GM12875 (cell line): ENCODE data around the gene UBAC2.

Experiments used
- H3K4me3 ChIP-seq: one replicate; pipeline ENCODE4 v1.5.1; 2011; ENCODE audit warnings: low read depth, low read length, control low read depth
- CTCF ChIP-seq: IDR thresholded peaks from 2 replicates; pipeline ENCODE4 v1.5.1; 2011; ENCODE audit warnings: low read depth, mild to moderate bottlenecking, control low read depth, inconsistent platforms, low read length, moderate library complexity, borderline replicate concordance; ENCODE audit not compliant: insufficient read depth

Gene UBAC2

GRCh38 chr13:99327126-99327525 is 126.5 kb downstream of the UBAC2 start:
- no peak for TF ChIP-seq CTCF
- no peak overlapping the region for H3K4me3 ChIP-seq

DNA sequence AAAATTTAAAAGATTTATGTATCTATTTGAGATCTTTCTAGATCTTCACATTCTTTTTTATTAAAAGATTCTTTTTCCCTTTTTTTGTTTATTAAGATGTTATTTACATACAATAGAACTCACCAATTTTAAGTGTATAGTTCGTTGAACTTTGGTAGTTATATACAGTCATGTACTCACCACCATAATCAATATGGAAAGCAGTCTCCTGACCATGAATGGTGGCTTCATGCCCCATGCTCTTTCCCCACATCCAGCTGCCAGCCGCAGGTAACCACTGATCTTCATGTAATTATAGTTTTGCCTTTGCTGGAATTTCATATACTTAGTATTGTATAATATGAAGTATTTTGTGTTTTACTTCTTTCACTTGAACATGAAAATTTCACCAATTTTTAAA is 127.1 kb downstream of the UBAC2 start:
- H3K4me3 ChIP-seq = no peak overlapping the region
- no peak for TF ChIP-seq CTCF

DNA sequence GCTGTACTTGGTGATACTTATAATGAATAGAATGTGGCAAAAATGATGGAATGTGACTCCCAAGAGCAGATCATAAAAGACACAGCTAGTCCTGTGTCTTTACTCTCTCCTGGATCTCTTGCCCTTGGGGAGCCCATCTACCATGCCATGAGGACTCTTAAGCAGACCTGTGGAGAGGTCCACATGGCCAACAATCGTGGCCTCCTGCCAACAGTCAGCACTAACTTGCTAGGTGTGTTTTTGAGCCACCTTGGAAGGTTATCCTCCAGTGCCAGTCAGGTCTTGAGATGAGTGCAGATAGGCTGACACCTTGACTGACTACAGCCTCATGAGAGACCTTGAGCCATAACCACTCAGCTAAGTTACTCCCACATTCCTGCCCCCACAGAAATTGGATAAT is 128.8 kb downstream of the UBAC2 start:
- TF ChIP-seq CTCF = no peak
- no peak overlapping the region for H3K4me3 ChIP-seq

DNA sequence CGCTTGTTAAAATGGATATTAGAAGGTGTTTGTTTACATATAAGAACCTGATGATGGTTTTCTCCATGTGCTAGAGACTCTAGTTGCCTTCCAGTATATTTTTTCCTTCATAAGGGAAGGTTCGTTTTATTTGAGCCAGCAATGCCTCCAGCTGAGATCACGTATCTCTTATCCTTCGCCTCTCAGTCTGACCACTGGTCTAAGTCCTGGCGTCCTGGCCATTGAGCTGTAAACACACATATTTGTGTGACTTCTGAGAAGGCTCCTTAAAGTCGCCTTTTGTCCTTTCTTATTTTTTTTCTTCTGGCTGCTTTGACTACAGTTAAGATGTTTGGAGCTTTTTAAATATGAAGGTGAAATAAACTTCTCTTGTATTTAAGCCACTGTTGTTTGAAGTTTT is 130.3 kb downstream of the UBAC2 start:
- TF ChIP-seq CTCF = no peak
- no peak overlapping the region for H3K4me3 ChIP-seq

- H3K4me3 ChIP-seq = no peak overlapping the region
- TF ChIP-seq CTCF = no peak
These were observed 131.2 kb downstream of the UBAC2 start for GRCh38 chr13:99331881-99332293.

- no peak for TF ChIP-seq CTCF
- no peak overlapping the region for H3K4me3 ChIP-seq
These were observed 131.8 kb downstream of the UBAC2 start for GRCh38 chr13:99332456-99332855.

DNA sequence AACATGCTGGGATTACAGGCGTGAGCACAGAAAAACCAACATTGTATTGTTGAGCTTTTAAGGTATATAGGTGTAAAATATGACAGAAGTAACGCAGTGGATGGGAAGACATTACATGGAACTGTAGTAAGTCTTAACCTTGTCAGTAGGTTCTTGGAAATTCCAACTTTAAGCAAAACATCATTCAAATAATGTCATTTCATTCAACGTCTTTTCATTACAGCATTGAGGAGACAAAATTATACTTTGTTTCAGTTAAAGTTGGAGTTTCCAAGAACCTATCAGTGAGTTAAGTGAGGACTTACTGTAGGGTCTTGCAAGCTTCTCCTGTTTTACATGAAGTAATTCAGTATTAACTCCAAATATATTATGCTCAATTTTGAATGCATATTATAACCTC is 133.6 kb downstream of the UBAC2 start:
- TF ChIP-seq CTCF = no peak
- H3K4me3 ChIP-seq = no peak overlapping the region
